HG02623 (cell line): ENCODE data around the gene STIM1.
"Not testable (repeated sequence)": the region's sequence is repeated elsewhere in the genome, so short reads cannot be mapped to it uniquely, and the experiment has no call there.

Source experiments
- ATAC-seq: cut with Tn5 transposase; IDR thresholded peaks from one replicate; pipeline ENCODE4 v1.9.1; 2021; ENCODE audit warnings: moderate library complexity; ENCODE audit not compliant: unreplicated experiment

Gene STIM1

GRCh38 chr11:3879967-3880542 lies 24.6 kb downstream of the STIM1 start:
- ATAC-seq: no peak

GRCh38 chr11:3880724-3881123 lies 25.3 kb downstream of the STIM1 start:
- no peak for ATAC-seq

GRCh38 chr11:3882655-3883054 lies 27.2 kb downstream of the STIM1 start:
- no peak for ATAC-seq

- ATAC-seq: no peak
Measured at GRCh38 chr11:3885855-3886254, 30.4 kb downstream of the STIM1 start.

GRCh38 chr11:3886985-3887384 lies 31.5 kb downstream of the STIM1 start:
- no peak for ATAC-seq

GRCh38 chr11:3888876-3889275 lies 33.4 kb downstream of the STIM1 start:
- no peak for ATAC-seq

- no peak for ATAC-seq
Measured at GRCh38 chr11:3890014-3890413, 34.5 kb downstream of the STIM1 start.

GRCh38 chr11:3890806-3891205 lies 35.3 kb downstream of the STIM1 start:
- no peak for ATAC-seq

GRCh38 chr11:3891751-3892150 lies 36.3 kb downstream of the STIM1 start:
- ATAC-seq: no peak

GRCh38 chr11:3892156-3892555 lies 36.7 kb downstream of the STIM1 start:
- no peak for ATAC-seq

GRCh38 chr11:3893311-3893710 lies 37.8 kb downstream of the STIM1 start:
- ATAC-seq: no peak

- peak; percentile 96 for ATAC-seq
Measured at GRCh38 chr11:3894128-3894731, 38.8 kb downstream of the STIM1 start.

- ATAC-seq: no peak
Measured at GRCh38 chr11:3896644-3897043, 41.2 kb downstream of the STIM1 start.

- ATAC-seq: not testable (repeated sequence)
Measured at GRCh38 chr11:3900230-3900629, 44.8 kb downstream of the STIM1 start.

- ATAC-seq: no peak
Measured at GRCh38 chr11:3901249-3902025, 46.0 kb downstream of the STIM1 start.

GRCh38 chr11:3902441-3902840 lies 47.0 kb downstream of the STIM1 start:
- ATAC-seq: no peak

GRCh38 chr11:3903207-3903896 lies 47.9 kb downstream of the STIM1 start:
- no peak for ATAC-seq

GRCh38 chr11:3904228-3904627 lies 48.8 kb downstream of the STIM1 start:
- ATAC-seq: no peak

GRCh38 chr11:3905080-3905953 lies 49.9 kb downstream of the STIM1 start:
- ATAC-seq: peak; percentile 79

GRCh38 chr11:3906166-3906565 lies 50.7 kb downstream of the STIM1 start:
- no peak for ATAC-seq

- no peak for ATAC-seq
Measured at GRCh38 chr11:3907590-3907989, 52.1 kb downstream of the STIM1 start.
